Ishikawa (cell line): ENCODE data around the gene SLC25A24.

Source experiments
- CEBPB ChIP-seq: IDR thresholded peaks from 2 replicates; pipeline ENCODE4 v1.6.1; 2012
- CREB1 ChIP-seq: IDR thresholded peaks from 2 replicates; pipeline ENCODE4 v1.6.1; 2012; ENCODE audit warnings: low read depth
- EGR1 ChIP-seq: IDR thresholded peaks from 2 replicates; pipeline ENCODE4 v1.6.1; 2012
- EP300 ChIP-seq: IDR thresholded peaks from 2 replicates; pipeline ENCODE4 v1.6.1; 2012; ENCODE audit warnings: borderline replicate concordance
- FOXM1 ChIP-seq: IDR thresholded peaks from 2 replicates; pipeline ENCODE4 v1.6.1; 2012; ENCODE audit warnings: low read depth, borderline replicate concordance
- MAX ChIP-seq: IDR thresholded peaks from 2 replicates; pipeline ENCODE4 v1.6.1; 2012
- NFIC ChIP-seq: IDR thresholded peaks from 2 replicates; pipeline ENCODE4 v1.6.1; 2012
- RAD21 ChIP-seq: IDR thresholded peaks from 2 replicates; pipeline ENCODE4 v1.6.1; 2012; ENCODE audit warnings: low read depth
- REST ChIP-seq: IDR thresholded peaks from 2 replicates; pipeline ENCODE4 v1.6.1; 2012; ENCODE audit warnings: low read depth, mild to moderate bottlenecking
- TAF1 ChIP-seq: IDR thresholded peaks from 2 replicates; pipeline ENCODE4 v1.6.1; 2012; ENCODE audit warnings: low read depth, mild to moderate bottlenecking
- TCF12 ChIP-seq: IDR thresholded peaks from 2 replicates; pipeline ENCODE4 v1.6.1; 2012; ENCODE audit warnings: low read depth
- TEAD4 ChIP-seq: IDR thresholded peaks from 2 replicates; pipeline ENCODE4 v1.6.1; 2012
- USF1 ChIP-seq: IDR thresholded peaks from 2 replicates; pipeline ENCODE4 v1.6.1; 2012
- YY1 ChIP-seq: IDR thresholded peaks from 2 replicates; pipeline ENCODE4 v1.6.1; 2012; ENCODE audit warnings: low read depth
- ZBTB7A ChIP-seq: IDR thresholded peaks from 2 replicates; pipeline ENCODE4 v1.6.1; 2012; ENCODE audit warnings: low read depth

SLC25A24 gene

GRCh38 chr1:108089477-108089876, 110.7 kb downstream of the SLC25A24 start:
- TF ChIP-seq MAX = no peak
- TF ChIP-seq ZBTB7A = no peak
- no peak for TF ChIP-seq FOXM1
- no peak for TF ChIP-seq TCF12
- TF ChIP-seq EGR1 = no peak
- no peak for TF ChIP-seq REST
- TF ChIP-seq RAD21 = no peak
- no peak for TF ChIP-seq CEBPB

GRCh38 chr1:108085628-108086027, 114.5 kb downstream of the SLC25A24 start:
- TF ChIP-seq EGR1 = no peak
- no peak for TF ChIP-seq USF1
- no peak for TF ChIP-seq MAX
- TF ChIP-seq CEBPB = no peak
- no peak for TF ChIP-seq FOXM1
- TF ChIP-seq TEAD4 = no peak
- no peak for TF ChIP-seq CREB1

GRCh38 chr1:108084866-108085477, 115.2 kb downstream of the SLC25A24 start:
- TF ChIP-seq MAX = no peak
- TF ChIP-seq FOXM1 = no peak
- TF ChIP-seq RAD21 = no peak
- TF ChIP-seq CEBPB = no peak
- no peak for TF ChIP-seq REST
- TF ChIP-seq ZBTB7A = no peak
- TF ChIP-seq USF1 = no peak
- no peak for TF ChIP-seq CREB1
- TF ChIP-seq EP300 = no peak
- TF ChIP-seq NFIC = no peak
- no peak for TF ChIP-seq EGR1
- TF ChIP-seq TCF12 = no peak
- no peak for TF ChIP-seq TAF1
- no peak for TF ChIP-seq YY1
- no peak for TF ChIP-seq TEAD4
